ENCODE data around the gene ZNF805. TPM values are rescaled to one million over a fixed set of nuclear protein-coding genes. Genes with fewer than 3 reads are reported as not detected.

Gene ZNF805
- total RNA-seq, 1 experiment from 2014 or later = 18.2 TPM

- TF ChIP-seq ZNF532 (CRISPR knock-in tag; IDR thresholded peaks at IDR 0.05; ENCODE audit: borderline replicate concordance) = no peak
- TF ChIP-seq ETV6 (CRISPR knock-in tag; IDR thresholded peaks at IDR 0.05) = no peak
- TF ChIP-seq ZNF219 (CRISPR knock-in tag; IDR thresholded peaks at IDR 0.05; ENCODE audit: borderline replicate concordance) = no peak
Measured at GRCh38 chr19:57210381-57210780, 30.1 kb upstream of the ZNF805 start (continued).

- H3K27me3 Mint-ChIP-seq (ENCODE audit: low read depth) = no peaks in the 10 kb centered on the region
- no peak overlapping the region for H3K27ac Mint-ChIP-seq
- DNase-seq (ENCODE audit: low spot score) (no peak), ATAC-seq (no peak)
- H3K9me3 Mint-ChIP-seq = no peaks in the 10 kb centered on the region
- ChIA-PET POLR2A (no interaction called here), CTCF (no interaction called here)
- H3K4me1 Mint-ChIP-seq = no peaks in the 10 kb centered on the region
- H3K4me3 Mint-ChIP-seq = no peak overlapping the region
- peaks cover 36% of the 10 kb centered on the region for H3K36me3 Mint-ChIP-seq
- TF ChIP-seq ATF6 (CRISPR knock-in tag; IDR thresholded peaks at IDR 0.05) (no peak), SP1 (CRISPR knock-in tag; conservative IDR thresholded peaks at IDR 0.05) (no peak), PRRX2 (CRISPR knock-in tag; IDR thresholded peaks at IDR 0.05) (no peak), RORB (CRISPR knock-in tag; IDR thresholded peaks at IDR 0.05) (no peak), SOX15 (CRISPR knock-in tag; IDR thresholded peaks at IDR 0.05) (no peak), ARID4B (CRISPR knock-in tag; IDR thresholded peaks at IDR 0.05; ENCODE audit: borderline replicate concordance) (no peak), CDX4 (CRISPR knock-in tag; IDR thresholded peaks at IDR 0.05; ENCODE audit: borderline replicate concordance) (no peak), NFE2L1 (CRISPR knock-in tag; IDR thresholded peaks at IDR 0.05) (no peak), FOXP1 (CRISPR knock-in tag; IDR thresholded peaks at IDR 0.05; ENCODE audit: borderline replicate concordance) (no peak), ATF2 (CRISPR knock-in tag; IDR thresholded peaks at IDR 0.05; ENCODE audit: borderline replicate concordance, low read depth) (no peak), FOXP4 (CRISPR knock-in tag; IDR thresholded peaks at IDR 0.05) (no peak), TCF7 (CRISPR knock-in tag; IDR thresholded peaks at IDR 0.05; ENCODE audit: low read depth) (no peak), ZNF396 (CRISPR knock-in tag; IDR thresholded peaks at IDR 0.05; ENCODE audit: borderline replicate concordance) (no peak), ZNF512 (CRISPR knock-in tag; IDR thresholded peaks at IDR 0.05; ENCODE audit: borderline replicate concordance) (no peak), JAZF1 (CRISPR knock-in tag; IDR thresholded peaks at IDR 0.05) (no peak), NFYB (CRISPR knock-in tag; conservative IDR thresholded peaks at IDR 0.05; ENCODE audit: low read depth) (no peak)
Measured at GRCh38 chr19:57212109-57212508, 28.3 kb upstream of the ZNF805 start.
